BJ (cell line): ENCODE results near the gene IFRD2. TPM values are rescaled to one million over a fixed set of nuclear protein-coding genes. Genes with fewer than 3 reads are reported as not detected.
"Not testable (repeated sequence)": the region's sequence is repeated elsewhere in the genome, so short reads cannot be mapped to it uniquely, and the experiment has no call there.

Experiments
- CTCF ChIA-PET: fragments of 350-600 bp; formaldehyde crosslinking; extraction: SDS; loops from one replicate; lab custom pipeline; 2021; ENCODE audit warnings: antibody characterized with exemption, inconsistent platforms; lab: Yijun Ruan, JAX
- POLR2A ChIA-PET: fragments of 300-600 bp; sonication (Branson Sonifier 250); formaldehyde crosslinking; extraction: SDS; loops from one replicate; lab custom pipeline; 2021; ENCODE audit warnings: antibody characterized with exemption; lab: Charles Lee
- DNase-seq: peaks from one replicate; pipeline ENCODE4 v3.0.0-alpha.2; 2011; ENCODE audit warnings: low read depth
- H3K27me3 ChIP-seq: 2 replicates; pipeline ENCODE4 v1.6.0; 2011; ENCODE audit warnings: low read length; ENCODE audit not compliant: control insufficient read depth, insufficient read depth
- H3K36me3 ChIP-seq: 2 replicates; pipeline ENCODE4 v1.5.1; 2011; ENCODE audit warnings: low read length; ENCODE audit not compliant: control insufficient read depth, insufficient read depth
- H3K4me3 ChIP-seq: 2 replicates; pipeline ENCODE4 v1.5.1; 2011; ENCODE audit warnings: low read depth, mild to moderate bottlenecking, control low read depth, low read length
- CTCF ChIP-seq: IDR thresholded peaks from 2 replicates; pipeline ENCODE4 v1.5.1; 2011; ENCODE audit warnings: low read depth, mild to moderate bottlenecking, control low read depth, inconsistent platforms, low read length, moderate library complexity; ENCODE audit not compliant: insufficient read depth
- polyA plus RNA-seq: library from polyadenylated mRNA; depleted of rRNA; stranded (reverse); fragments of >200 nt; gene quantifications from 2 replicates; pipeline ENCODE4 v1.2.3, GENCODE V29; 2011

The IFRD2 gene
- polyA plus RNA-seq, 1 experiment: 56.7 TPM

GRCh38 chr3:50314816-50315215, 22.6 kb upstream of the IFRD2 start:
- H3K4me3 ChIP-seq: no peak overlapping the region
- ChIA-PET CTCF (interaction anchor here (0.6 to 3.0 kb wide), 3 partner anchors 9 to 270 kb away, joined by 3 to 15 read pairs (median 3); partner anchors contain the start of genes HYAL2, HYAL3 and NAA80), POLR2A (interaction anchor here (0.5 kb wide), 1 partner anchor 19 kb away, joined by 5 read pairs; no protein-coding TSS in a partner anchor)
- H3K27me3 ChIP-seq: no peaks in the 10 kb centered on the region
- H3K36me3 ChIP-seq: peaks cover 20% of the 10 kb centered on the region
- no peak for DNase-seq
- TF ChIP-seq CTCF: no peak

- no peak for DNase-seq
- no peak for TF ChIP-seq CTCF
- Histone ChIP-seq H3K27me3 (no peaks in the 10 kb centered on the region), H3K36me3 (peaks cover 20% of the 10 kb centered on the region), H3K4me3 (no peak overlapping the region)
- POLR2A ChIA-PET: no interaction called here
- CTCF ChIA-PET: interaction anchor here (0.9 to 3.0 kb wide), 2 partner anchors 10 to 15 kb away, joined by 3 to 15 read pairs; partner anchors contain the start of genes HYAL2, HYAL3 and NAA80
Observed at GRCh38 chr3:50314342-50314741, 22.1 kb upstream of the IFRD2 start.

GRCh38 chr3:50312041-50312440, 19.8 kb upstream of the IFRD2 start:
- DNase-seq, POLR2A ChIA-PET, H3K36me3 ChIP-seq, H3K4me3 ChIP-seq, CTCF ChIA-PET, H3K27me3 ChIP-seq: not testable (repeated sequence)

- Histone ChIP-seq H3K4me3 (no peak overlapping the region), H3K27me3 (no peaks in the 10 kb centered on the region), H3K36me3 (no peaks in the 10 kb centered on the region)
- no peak for DNase-seq
- ChIA-PET CTCF (interaction anchor here (0.6 to 1.1 kb wide), 5 partner anchors 20 to 184 kb away, joined by 3 to 4 read pairs (median 3); no protein-coding TSS in a partner anchor), POLR2A (no interaction called here)
- TF ChIP-seq CTCF: no peak
Observed at GRCh38 chr3:50304601-50305000, 12.4 kb upstream of the IFRD2 start.

- H3K36me3 ChIP-seq: no peaks in the 10 kb centered on the region
- CTCF ChIA-PET: no interaction called here
- H3K27me3 ChIP-seq: no peaks in the 10 kb centered on the region
- no peak within 1 kb of the TSS for H3K4me3 ChIP-seq
- peak; percentile 14; the same call in 1 of the 2 replicates for TF ChIP-seq CTCF
- POLR2A ChIA-PET: no interaction called here
- no peak for DNase-seq
Observed at GRCh38 chr3:50303013-50303815, 11.0 kb upstream of the IFRD2 start, which contains the start of gene HYAL1. HYAL1 (minus strand) TSS chr3:50303574; CDS start chr3:50302956, 618 bp downstream.
